ENCODE measurements around the gene PCDHA4.

DNA sequence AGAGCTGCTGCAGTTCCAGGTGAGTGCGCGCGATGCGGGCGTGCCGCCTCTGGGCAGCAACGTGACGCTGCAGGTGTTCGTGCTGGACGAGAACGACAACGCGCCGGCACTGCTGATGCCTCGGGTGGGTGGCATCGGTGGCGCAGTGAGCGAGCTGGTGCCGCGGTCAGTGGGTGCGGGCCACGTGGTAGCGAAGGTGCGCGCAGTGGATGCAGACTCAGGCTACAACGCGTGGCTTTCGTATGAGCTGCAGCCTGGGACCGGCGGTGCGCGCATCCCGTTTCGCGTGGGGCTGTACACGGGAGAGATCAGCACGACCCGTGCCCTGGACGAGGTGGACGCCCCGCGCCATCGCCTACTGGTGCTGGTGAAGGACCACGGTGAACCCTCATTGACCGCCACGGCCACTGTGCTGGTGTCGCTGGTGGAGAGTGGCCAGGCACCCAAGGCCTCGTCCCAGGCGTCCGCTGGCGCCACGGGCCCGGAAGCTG lies 4.0 kb upstream of the PCDHA4 start:
- TF ChIP-seq POLR2A (IDR thresholded peaks at IDR 0.05), result no peak
- TF ChIP-seq, protein P1, sequence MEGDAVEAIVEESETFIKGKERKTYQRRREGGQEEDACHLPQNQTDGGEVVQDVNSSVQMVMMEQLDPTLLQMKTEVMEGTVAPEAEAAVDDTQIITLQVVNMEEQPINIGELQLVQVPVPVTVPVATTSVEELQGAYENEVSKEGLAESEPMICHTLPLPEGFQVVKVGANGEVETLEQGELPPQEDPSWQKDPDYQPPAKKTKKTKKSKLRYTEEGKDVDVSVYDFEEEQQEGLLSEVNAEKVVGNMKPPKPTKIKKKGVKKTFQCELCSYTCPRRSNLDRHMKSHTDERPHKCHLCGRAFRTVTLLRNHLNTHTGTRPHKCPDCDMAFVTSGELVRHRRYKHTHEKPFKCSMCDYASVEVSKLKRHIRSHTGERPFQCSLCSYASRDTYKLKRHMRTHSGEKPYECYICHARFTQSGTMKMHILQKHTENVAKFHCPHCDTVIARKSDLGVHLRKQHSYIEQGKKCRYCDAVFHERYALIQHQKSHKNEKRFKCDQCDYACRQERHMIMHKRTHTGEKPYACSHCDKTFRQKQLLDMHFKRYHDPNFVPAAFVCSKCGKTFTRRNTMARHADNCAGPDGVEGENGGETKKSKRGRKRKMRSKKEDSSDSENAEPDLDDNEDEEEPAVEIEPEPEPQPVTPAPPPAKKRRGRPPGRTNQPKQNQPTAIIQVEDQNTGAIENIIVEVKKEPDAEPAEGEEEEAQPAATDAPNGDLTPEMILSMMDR (IDR thresholded peaks at IDR 0.05), result no peak

All from upper lobe of left lung (tissue), 4 donors.